GM12878 (cell line): ENCODE results near the gene ARPC1A. TPM values are rescaled to one million over a fixed set of nuclear protein-coding genes. Genes with fewer than 3 reads are reported as not detected.
A peak's percentile ranks its signal among the peaks of the same experiment; 100 is the strongest.

Experiments
- ATAC-seq: fragments of 200-7000 bp; cut with Tn5 transposase; 3 replicates; pipeline ENCODE4 v1.9.1; 2020; ENCODE audit warnings: mild to moderate bottlenecking, moderate library complexity
- BruUV-seq: library from RNA; stranded (reverse); fragments of 400-500 nt; replicated peaks from 2 replicates; lab custom pipeline; 2021; lab: Mats Ljungman, UMichigan
- CTCF ChIA-PET: fragments of 300-600 bp; sonication (Branson Sonifier 250); formaldehyde crosslinking; extraction: SDS; loops from one replicate; lab custom pipeline; 2021; ENCODE audit warnings: inconsistent platforms; lab: Yijun Ruan, JAX
- POLR2A ChIA-PET: fragments of 350-600 bp; formaldehyde crosslinking; extraction: SDS; loops from one replicate; lab custom pipeline; 2021; ENCODE audit warnings: inconsistent platforms; lab: Charles Lee
- RAD21 ChIA-PET: fragments of 300-600 bp; sonication (Branson Sonifier 250); formaldehyde crosslinking; loops from one replicate; lab custom pipeline; 2023; ENCODE audit warnings: antibody characterized with exemption; ENCODE audit not compliant: unreplicated experiment; lab: Charles Lee
- SMC1A ChIA-PET: fragments of 300-600 bp; sonication (Branson Sonifier 250); formaldehyde crosslinking; loops from one replicate; lab custom pipeline; 2023; ENCODE audit not compliant: unreplicated experiment, uncharacterized antibody; lab: Charles Lee
- DNase-seq: peaks from one replicate; pipeline ENCODE4 v3.0.0-alpha.2; 2011; ENCODE audit warnings: low read depth, low spot score
- FAIRE-seq: peaks from 3 replicates; lab custom pipeline; 2011; peaks lifted over from hg19 to GRCh38; lab: Jason Lieb, UNC
- H2AFZ ChIP-seq: 2 replicates; pipeline ENCODE4 v1.6.0; 2011; ENCODE audit warnings: low read depth, low read length, control low read depth; ENCODE audit not compliant: control insufficient read depth
- H3K27ac ChIP-seq: 2 replicates; pipeline ENCODE4 v1.5.1; 2011; ENCODE audit warnings: control low read depth; ENCODE audit not compliant: control insufficient read depth, insufficient read depth
- H3K27me3 ChIP-seq, 2 experiments: replicated peaks in 1 of 2; 2 replicates each; pipeline versions ENCODE4 v1.6.0 to v1.6.1; 2011; ENCODE audit warnings: low read length in 1 of 2; ENCODE audit not compliant: control insufficient read depth in 2 of 2, insufficient read depth in 2 of 2
- H3K36me3 ChIP-seq, 2 experiments: 2 replicates each; pipeline ENCODE4 v1.5.1; 2011; ENCODE audit warnings: low read length in 1 of 2; ENCODE audit not compliant: control insufficient read depth in 2 of 2, insufficient read depth in 2 of 2
- H3K4me1 ChIP-seq: 2 replicates; pipeline ENCODE4 v1.6.1; 2011; ENCODE audit warnings: mild to moderate bottlenecking, low read length, moderate library complexity, mixed read lengths; ENCODE audit not compliant: control insufficient read depth, insufficient read depth
- H3K4me2 ChIP-seq: 2 replicates; pipeline ENCODE4 v1.6.0; 2011; ENCODE audit warnings: control low read depth; ENCODE audit not compliant: control insufficient read depth, insufficient read depth
- H3K4me3 ChIP-seq: fragments of 200-600 bp; sonication (generic); 2 replicates; pipeline ENCODE4 v1.5.1; 2016
- H3K79me2 ChIP-seq: 2 replicates; pipeline ENCODE4 v1.6.0; 2011; ENCODE audit warnings: low read length; ENCODE audit not compliant: control insufficient read depth, insufficient read depth
- H3K9ac ChIP-seq: 2 replicates; pipeline ENCODE4 v1.8.0; 2011; ENCODE audit warnings: low read length, control low read depth, mixed read lengths; ENCODE audit not compliant: control insufficient read depth, insufficient read depth
- H3K9me3 ChIP-seq: replicated peaks from 3 replicates; pipeline ENCODE4 v1.5.1; 2011; ENCODE audit warnings: mild to moderate bottlenecking, low read length; ENCODE audit not compliant: control insufficient read depth, insufficient read depth
- H4K20me1 ChIP-seq: 2 replicates; pipeline ENCODE4 v1.6.0; 2011; ENCODE audit not compliant: control insufficient read depth, insufficient read depth
- DPF2 ChIP-seq: fragments of 450-650 bp; IDR thresholded peaks from 2 replicates; pipeline ENCODE4 v1.6.1; 2017; ENCODE audit warnings: mild to moderate bottlenecking
- EED ChIP-seq: sonication (generic); IDR thresholded peaks from 2 replicates; pipeline ENCODE4 v1.6.1; 2016; ENCODE audit warnings: antibody characterized with exemption, low read depth
- KDM1A ChIP-seq: fragments of 200-600 bp; sonication (generic); IDR thresholded peaks from 2 replicates; pipeline ENCODE4 v1.6.1; 2016; ENCODE audit warnings: borderline replicate concordance
- MEF2B ChIP-seq: fragments of 450-650 bp; IDR thresholded peaks from 2 replicates; pipeline ENCODE4 v1.6.1; 2018; ENCODE audit warnings: mild to moderate bottlenecking, moderate library complexity; ENCODE audit not compliant: partially characterized antibody, poor library complexity, severe bottlenecking
- NR2F1 ChIP-seq: fragments of 450-650 bp; conservative IDR thresholded peaks from 2 replicates; pipeline ENCODE4 v1.6.1; 2017; ENCODE audit warnings: mild to moderate bottlenecking
- POLR2A ChIP-seq: IDR thresholded peaks from 2 replicates; pipeline ENCODE4 v1.6.1; 2011; ENCODE audit warnings: low read depth, mild to moderate bottlenecking, low read length
- POLR2AphosphoS5 ChIP-seq: IDR thresholded peaks from 2 replicates; pipeline ENCODE4 v1.6.1; 2011; ENCODE audit warnings: mild to moderate bottlenecking, low read length, inconsistent platforms
- RB1 ChIP-seq: fragments of 450-650 bp; formaldehyde crosslinking; IDR thresholded peaks from 2 replicates; pipeline ENCODE4 v1.6.1; 2017; ENCODE audit warnings: mild to moderate bottlenecking, borderline replicate concordance
- SMAD5 ChIP-seq: IDR thresholded peaks from 2 replicates; pipeline ENCODE4 v1.6.1; 2016; ENCODE audit warnings: antibody characterized with exemption, low read depth
- SMARCA5 ChIP-seq: fragments of 450-650 bp; IDR thresholded peaks from 2 replicates; pipeline ENCODE4 v1.6.1; 2017; ENCODE audit warnings: mild to moderate bottlenecking
- SP1 ChIP-seq: IDR thresholded peaks from one replicate; pipeline ENCODE4 v1.6.1; 2011; ENCODE audit warnings: low read depth, low read length
- STAT1 ChIP-seq: fragments of 450-650 bp; conservative IDR thresholded peaks from 2 replicates; pipeline ENCODE4 v1.6.1; 2014; ENCODE audit warnings: antibody characterized with exemption, mild to moderate bottlenecking
- TARDBP ChIP-seq: IDR thresholded peaks from 2 replicates; pipeline ENCODE4 v1.6.1; 2016; ENCODE audit warnings: borderline replicate concordance
- YBX1 ChIP-seq: fragments of 450-650 bp; IDR thresholded peaks from 2 replicates; pipeline ENCODE4 v1.6.1; 2016; ENCODE audit warnings: antibody characterized with exemption
- WGBS: methylation state at CpG from one replicate; pipeline ENCODE4 v1.1.6; 2016; ENCODE audit warnings: low lambda C conversion rate; ENCODE audit not compliant: insufficient replicate concordance, insufficient coverage; ENCODE audit errors: missing lambda C conversion rate; 5-methylcytosine and 5-hydroxymethylcytosine counted together
- in situ Hi-C: fragments of 300-500 bp; cut with MboI; formaldehyde crosslinking; loops from 9 replicates; pipeline ENCODE4 v1.14.3; 2018; ENCODE audit warnings: mixed read lengths
- intact Hi-C: fragments of 100-400 bp; cut with micrococcal nuclease; formaldehyde crosslinking; loops from one replicate; pipeline ENCODE4 v1.14.2; 2022; ENCODE audit not compliant: unreplicated experiment
- polyA plus RNA-seq, 11 experiments: library from polyadenylated mRNA; depleted of rRNA in 4 of 11; unstranded in 6 of 11; stranded (reverse) in 5 of 11; fragments of >200 nt; fragmentation: Nextera tagmentation in 4 of 11; fragmentation: Illumina TruSeq in 1 of 11; extraction: Ambion mirVana in 4 of 11; extraction: Trizol in 1 of 11; gene quantifications; 1 replicate in 1 of 11; 2 replicates in 10 of 11; pipeline versions ENCODE4 v1.2.1 to v1.2.3, GENCODE V29; 2011 to 2016; ENCODE audit warnings: inconsistent platforms in 2 of 11, missing spikeins in 2 of 11, low read depth in 1 of 11
- total RNA-seq, 4 experiments: library from RNA; depleted of rRNA in 3 of 4; stranded (reverse); fragments of >200 nt in 3 of 4; fragmentation: Illumina TruSeq in 1 of 4; extraction: Trizol in 1 of 4; gene quantifications; 2 replicates each; pipeline versions ENCODE4 v1.2.1 to v1.2.3, GENCODE V29; 2013 to 2021
- TF ChIP-seq, protein P1 (sequence below): IDR thresholded peaks from 2 replicates; pipeline ENCODE4 v1.6.1; 2011; ENCODE audit warnings: borderline replicate concordance, low read depth, mild to moderate bottlenecking, moderate library complexity, low read length; ENCODE audit not compliant: insufficient read depth, poor library complexity, severe bottlenecking
- TF ChIP-seq, protein P2 (sequence below): IDR thresholded peaks from 2 replicates; pipeline ENCODE4 v1.6.1; 2012; ENCODE audit warnings: low read length, inconsistent platforms
- TF ChIP-seq, protein P3 (sequence below): fragments of 450-650 bp; IDR thresholded peaks from 2 replicates; pipeline ENCODE4 v1.6.1; 2014; ENCODE audit warnings: mild to moderate bottlenecking
- TF ChIP-seq, protein P4 (sequence below): fragments of 450-650 bp; conservative IDR thresholded peaks from 2 replicates; pipeline ENCODE4 v1.6.1; 2017; ENCODE audit warnings: mild to moderate bottlenecking, moderate library complexity

ARPC1A gene
- total and polyA plus RNA-seq, 10 of the 15 experiments (the other 5 are each of a cell fraction or from before 2014, with no cell fraction given): 42.3 to 152 (median 72.1) TPM

DNA sequence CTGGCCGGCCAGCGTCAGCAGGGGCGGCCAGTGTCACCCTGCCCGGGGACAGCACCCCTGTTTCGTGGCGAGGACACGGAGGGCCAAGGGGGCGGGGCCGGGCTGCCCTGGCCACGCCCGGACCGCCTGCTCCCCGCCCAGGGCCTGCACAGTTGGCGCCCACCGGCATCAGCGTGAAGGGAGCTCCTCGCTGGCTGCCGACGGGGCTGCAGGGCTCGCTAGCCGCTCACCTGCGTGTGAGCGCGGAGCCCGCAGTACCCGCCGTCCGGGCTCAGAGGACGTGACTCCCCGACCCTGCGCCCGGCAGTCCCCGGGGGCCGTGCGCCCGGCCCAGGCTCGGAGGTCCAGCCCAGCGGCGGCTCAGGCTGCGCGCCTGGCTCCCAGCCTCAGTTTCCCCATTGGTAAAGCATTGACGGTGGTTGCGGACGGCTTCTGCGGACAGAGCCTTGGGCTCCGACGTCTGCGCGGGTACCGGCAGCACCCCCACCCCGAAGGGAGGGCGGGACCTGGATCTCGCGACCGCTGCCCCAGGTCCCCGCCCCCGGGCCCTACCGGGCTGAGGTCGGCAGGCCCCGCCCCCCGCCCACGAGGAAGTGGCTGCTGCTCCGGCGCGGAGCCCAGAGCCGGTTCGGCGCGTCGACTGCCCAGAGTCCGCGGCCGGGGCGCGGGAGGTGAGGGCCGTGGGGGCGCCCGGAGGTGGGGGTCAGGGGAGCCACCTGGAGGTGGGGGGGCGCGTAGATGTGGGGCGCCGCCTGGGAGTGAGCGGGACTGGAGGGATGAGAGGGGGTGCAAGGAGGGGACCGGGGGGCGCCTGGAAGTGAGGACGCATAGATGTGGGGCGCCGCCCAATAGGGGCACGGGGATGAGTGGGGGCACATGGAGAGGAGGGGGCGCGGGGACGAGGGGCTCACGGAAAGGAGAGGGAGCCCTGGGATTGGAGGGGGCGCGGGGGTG is 48.7 kb downstream of the ARPC1A start, which contains the start of gene ARPC1B:
Gene ARPC1B, plus strand, starts transcription at position 620 of the 954 bp plus-strand sequence. CDS start 10,985 bp downstream, outside the sequence.
- FAIRE-seq: no peak
- H4K20me1 ChIP-seq: no peaks in the 10 kb centered on the region; the same call in 1 of the 2 replicates
- peak within 1 kb of the TSS; percentile 83 for H3K9ac ChIP-seq
- RAD21 ChIA-PET: interaction anchor here (1.6 kb wide), 1 partner anchor 34 kb away, joined by 8 read pairs; the partner anchor contains the start of genes BUD31 and PDAP1
- H3K36me3 ChIP-seq: peaks cover 0 to 7% of the 10 kb centered on the region in 2 experiments; a peak in 3 of 4 replicates
- H2AFZ ChIP-seq: peak within 1 kb of the TSS; percentile 94
- DNase-seq: no peak
- no TSS peak for BruUV-seq
- peak within 1 kb of the TSS; percentile 85 for H3K27ac ChIP-seq
- ATAC-seq: peak; percentile 84
- POLR2A ChIA-PET: interaction anchor here (0.9 to 1.8 kb wide), 6 partner anchors 34 to 49 kb away, joined by 3 to 9 read pairs (median 6); partner anchors contain the start of genes ARPC1A, BUD31 and PDAP1
- in situ Hi-C loops (no loop called here), intact Hi-C loops (loop anchor here (5.0 kb wide), 1 partner anchor 33 kb away; the partner anchor contains the start of genes BUD31 and PDAP1)
- SMC1A ChIA-PET: interaction anchor here (1.0 kb wide), 1 partner anchor 34 kb away, joined by 3 read pairs; the partner anchor contains the start of genes BUD31 and PDAP1
- H3K79me2 ChIP-seq: peaks cover 38% of the 10 kb centered on the region
- 1% methylated on average over 56 of the region's 95 CpGs for WGBS
- H3K4me2 ChIP-seq: peak within 1 kb of the TSS; percentile 94
- CTCF ChIA-PET: interaction anchor here (1.2 kb wide), 1 partner anchor 13 kb away, joined by 4 read pairs; no protein-coding TSS in a partner anchor
- no peaks in the 10 kb centered on the region for H3K9me3 ChIP-seq
- H3K27me3 ChIP-seq: no peaks in the 10 kb centered on the region
- peak within 1 kb of the TSS; percentile 96 for H3K4me3 ChIP-seq
- peaks cover 22% of the 10 kb centered on the region for H3K4me1 ChIP-seq
- TF ChIP-seq SMAD5: peak; percentile 91
- peak; percentile 93 for TF ChIP-seq POLR2A
- no peak for TF ChIP-seq EED
- no peak for TF ChIP-seq YBX1
- TF ChIP-seq, protein P1, sequence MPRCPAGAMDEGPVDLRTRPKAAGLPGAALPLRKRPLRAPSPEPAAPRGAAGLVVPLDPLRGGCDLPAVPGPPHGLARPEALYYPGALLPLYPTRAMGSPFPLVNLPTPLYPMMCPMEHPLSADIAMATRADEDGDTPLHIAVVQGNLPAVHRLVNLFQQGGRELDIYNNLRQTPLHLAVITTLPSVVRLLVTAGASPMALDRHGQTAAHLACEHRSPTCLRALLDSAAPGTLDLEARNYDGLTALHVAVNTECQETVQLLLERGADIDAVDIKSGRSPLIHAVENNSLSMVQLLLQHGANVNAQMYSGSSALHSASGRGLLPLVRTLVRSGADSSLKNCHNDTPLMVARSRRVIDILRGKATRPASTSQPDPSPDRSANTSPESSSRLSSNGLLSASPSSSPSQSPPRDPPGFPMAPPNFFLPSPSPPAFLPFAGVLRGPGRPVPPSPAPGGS: peak; percentile 43
- TF ChIP-seq SMARCA5: 0 out of 2 replicates have a peak, but pooled peaks have one; percentile 28
- no peak for TF ChIP-seq KDM1A
- peak; percentile 5 for TF ChIP-seq SP1
- peak; percentile 63; the same call in 1 of the 2 replicates for TF ChIP-seq POLR2AphosphoS5
- TF ChIP-seq, protein P2, sequence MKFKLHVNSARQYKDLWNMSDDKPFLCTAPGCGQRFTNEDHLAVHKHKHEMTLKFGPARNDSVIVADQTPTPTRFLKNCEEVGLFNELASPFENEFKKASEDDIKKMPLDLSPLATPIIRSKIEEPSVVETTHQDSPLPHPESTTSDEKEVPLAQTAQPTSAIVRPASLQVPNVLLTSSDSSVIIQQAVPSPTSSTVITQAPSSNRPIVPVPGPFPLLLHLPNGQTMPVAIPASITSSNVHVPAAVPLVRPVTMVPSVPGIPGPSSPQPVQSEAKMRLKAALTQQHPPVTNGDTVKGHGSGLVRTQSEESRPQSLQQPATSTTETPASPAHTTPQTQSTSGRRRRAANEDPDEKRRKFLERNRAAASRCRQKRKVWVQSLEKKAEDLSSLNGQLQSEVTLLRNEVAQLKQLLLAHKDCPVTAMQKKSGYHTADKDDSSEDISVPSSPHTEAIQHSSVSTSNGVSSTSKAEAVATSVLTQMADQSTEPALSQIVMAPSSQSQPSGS: no peak
- no peak for TF ChIP-seq STAT1
- TF ChIP-seq, protein P3, sequence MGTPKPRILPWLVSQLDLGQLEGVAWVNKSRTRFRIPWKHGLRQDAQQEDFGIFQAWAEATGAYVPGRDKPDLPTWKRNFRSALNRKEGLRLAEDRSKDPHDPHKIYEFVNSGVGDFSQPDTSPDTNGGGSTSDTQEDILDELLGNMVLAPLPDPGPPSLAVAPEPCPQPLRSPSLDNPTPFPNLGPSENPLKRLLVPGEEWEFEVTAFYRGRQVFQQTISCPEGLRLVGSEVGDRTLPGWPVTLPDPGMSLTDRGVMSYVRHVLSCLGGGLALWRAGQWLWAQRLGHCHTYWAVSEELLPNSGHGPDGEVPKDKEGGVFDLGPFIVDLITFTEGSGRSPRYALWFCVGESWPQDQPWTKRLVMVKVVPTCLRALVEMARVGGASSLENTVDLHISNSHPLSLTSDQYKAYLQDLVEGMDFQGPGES: no peak
- TF ChIP-seq MEF2B: peak; percentile 48
- TF ChIP-seq DPF2: peak; percentile 78
- TF ChIP-seq, protein P4, sequence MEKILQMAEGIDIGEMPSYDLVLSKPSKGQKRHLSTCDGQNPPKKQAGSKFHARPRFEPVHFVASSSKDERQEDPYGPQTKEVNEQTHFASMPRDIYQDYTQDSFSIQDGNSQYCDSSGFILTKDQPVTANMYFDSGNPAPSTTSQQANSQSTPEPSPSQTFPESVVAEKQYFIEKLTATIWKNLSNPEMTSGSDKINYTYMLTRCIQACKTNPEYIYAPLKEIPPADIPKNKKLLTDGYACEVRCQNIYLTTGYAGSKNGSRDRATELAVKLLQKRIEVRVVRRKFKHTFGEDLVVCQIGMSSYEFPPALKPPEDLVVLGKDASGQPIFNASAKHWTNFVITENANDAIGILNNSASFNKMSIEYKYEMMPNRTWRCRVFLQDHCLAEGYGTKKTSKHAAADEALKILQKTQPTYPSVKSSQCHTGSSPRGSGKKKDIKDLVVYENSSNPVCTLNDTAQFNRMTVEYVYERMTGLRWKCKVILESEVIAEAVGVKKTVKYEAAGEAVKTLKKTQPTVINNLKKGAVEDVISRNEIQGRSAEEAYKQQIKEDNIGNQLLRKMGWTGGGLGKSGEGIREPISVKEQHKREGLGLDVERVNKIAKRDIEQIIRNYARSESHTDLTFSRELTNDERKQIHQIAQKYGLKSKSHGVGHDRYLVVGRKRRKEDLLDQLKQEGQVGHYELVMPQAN: peak; percentile 82
- TF ChIP-seq NR2F1: peak; percentile 79; the same call in 1 of the 2 replicates
- TF ChIP-seq TARDBP: no peak
- TF ChIP-seq RB1: peak; percentile 85; the same call in 1 of the 2 replicates
